GM21723 (cell line): Measurements from ENCODE around the gene XCL2.
"Not testable (repeated sequence)": the region's sequence is repeated elsewhere in the genome, so short reads cannot be mapped to it uniquely, and the experiment has no call there.

Experiments
- ATAC-seq: cut with Tn5 transposase; IDR thresholded peaks from one replicate; pipeline ENCODE4 v1.9.1; 2021; ENCODE audit warnings: mild to moderate bottlenecking, moderate library complexity; ENCODE audit not compliant: unreplicated experiment

The XCL2 gene

DNA sequence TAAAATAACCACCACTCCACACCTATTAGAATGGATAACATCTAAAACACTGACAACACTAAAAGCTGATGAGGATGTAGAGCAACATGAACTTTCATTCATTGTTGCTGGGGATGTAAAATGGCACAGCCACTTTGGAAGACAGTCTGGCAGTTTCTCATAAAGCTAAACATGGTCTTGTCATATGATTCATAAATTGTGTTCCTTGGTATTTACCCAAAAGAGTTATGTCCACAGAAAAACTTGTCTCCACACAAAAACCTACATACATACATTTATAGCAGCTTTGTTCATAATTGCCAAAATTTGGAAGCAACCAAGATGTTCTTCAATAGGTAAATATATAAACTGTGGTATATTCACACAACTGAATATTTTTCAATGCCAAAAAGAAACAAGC lies 16.6 kb upstream of the XCL2 start:
- ATAC-seq, result no peak

DNA sequence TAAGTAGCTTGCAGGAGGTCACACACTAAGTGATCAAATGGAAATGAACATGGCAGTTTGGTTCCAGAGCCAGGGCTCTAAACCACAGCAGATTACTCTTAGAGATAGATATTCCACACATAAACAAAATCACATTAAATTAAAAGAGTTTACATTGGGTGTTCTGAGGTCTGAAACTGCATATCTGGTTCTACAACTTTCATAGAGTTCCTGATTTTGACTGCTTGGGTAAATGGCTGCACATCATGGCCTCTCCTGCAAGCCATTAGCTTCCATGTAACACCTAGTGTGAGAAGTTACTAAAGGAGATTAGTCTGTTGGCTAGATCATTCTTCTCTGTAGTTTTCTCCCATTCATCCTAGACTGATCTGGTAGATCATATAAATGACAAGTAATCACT lies 12.8 kb upstream of the XCL2 start:
- ATAC-seq, result no peak

DNA sequence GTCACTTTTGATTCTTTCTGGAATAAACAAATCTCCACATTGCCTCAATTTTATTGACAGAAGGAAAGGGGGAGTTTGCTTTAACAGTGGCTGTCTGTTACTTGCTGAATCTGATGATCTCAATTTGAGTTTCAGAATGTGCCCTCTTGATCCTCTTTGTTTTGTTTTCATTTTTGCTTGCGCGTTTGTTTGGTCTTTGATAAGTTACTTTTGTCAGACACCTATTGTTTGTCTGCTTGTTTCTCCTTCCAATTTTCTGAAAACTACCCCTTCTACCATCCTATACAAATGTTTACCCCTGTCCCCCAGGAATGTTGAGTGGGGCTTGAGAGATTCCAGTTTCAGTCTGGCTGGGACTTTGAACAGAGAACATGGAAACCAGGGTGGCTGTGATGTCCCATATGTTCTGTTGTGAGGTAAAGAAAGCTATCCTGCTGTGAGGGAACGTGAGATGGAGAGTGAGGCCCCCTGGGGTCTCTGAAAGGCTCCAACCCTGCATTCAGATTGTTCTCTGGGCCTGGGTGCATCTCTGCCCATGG lies 11.8 kb upstream of the XCL2 start:
- no peak for ATAC-seq

DNA sequence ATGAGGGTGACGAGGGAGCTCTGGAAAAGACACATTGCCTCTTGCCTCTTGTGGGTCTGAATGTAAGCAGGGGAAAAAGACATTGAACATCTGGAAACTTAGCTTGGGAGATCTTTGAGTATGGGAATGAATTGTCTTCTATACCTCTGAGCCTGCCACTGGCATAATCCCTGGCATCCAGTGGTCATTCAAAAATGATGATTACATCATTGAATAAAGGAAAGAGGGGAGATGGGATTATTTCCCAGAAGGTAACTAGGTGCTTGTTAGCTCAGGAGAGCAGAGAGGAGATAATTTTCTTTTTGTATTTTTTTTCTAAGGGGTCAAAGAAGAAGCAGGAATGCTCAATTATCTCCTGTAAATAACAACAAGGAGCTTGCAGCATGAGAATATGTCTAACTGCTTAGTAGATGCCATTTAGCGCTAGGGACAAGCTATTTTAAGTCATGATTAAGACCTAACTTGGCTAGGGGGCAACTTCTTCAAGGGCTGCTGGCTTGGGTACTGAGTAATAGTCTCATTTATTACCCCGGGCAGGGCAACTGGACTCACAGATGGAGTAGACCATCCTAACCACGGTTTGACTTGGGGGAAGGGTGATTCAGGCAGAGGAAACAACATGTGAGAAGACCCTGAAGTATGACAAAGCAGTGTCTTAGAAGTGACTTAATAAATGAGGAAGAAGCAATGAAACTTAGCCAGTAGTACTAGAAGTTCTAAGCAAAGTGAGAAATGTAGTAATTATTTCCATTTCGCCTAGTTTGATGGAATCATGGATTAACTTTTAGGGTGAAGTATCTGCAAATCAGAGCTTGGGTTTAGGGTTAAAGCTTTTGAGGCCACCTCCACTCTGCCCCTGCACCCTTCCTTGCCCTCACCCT lies 11.0 kb upstream of the XCL2 start:
- no peak for ATAC-seq

DNA sequence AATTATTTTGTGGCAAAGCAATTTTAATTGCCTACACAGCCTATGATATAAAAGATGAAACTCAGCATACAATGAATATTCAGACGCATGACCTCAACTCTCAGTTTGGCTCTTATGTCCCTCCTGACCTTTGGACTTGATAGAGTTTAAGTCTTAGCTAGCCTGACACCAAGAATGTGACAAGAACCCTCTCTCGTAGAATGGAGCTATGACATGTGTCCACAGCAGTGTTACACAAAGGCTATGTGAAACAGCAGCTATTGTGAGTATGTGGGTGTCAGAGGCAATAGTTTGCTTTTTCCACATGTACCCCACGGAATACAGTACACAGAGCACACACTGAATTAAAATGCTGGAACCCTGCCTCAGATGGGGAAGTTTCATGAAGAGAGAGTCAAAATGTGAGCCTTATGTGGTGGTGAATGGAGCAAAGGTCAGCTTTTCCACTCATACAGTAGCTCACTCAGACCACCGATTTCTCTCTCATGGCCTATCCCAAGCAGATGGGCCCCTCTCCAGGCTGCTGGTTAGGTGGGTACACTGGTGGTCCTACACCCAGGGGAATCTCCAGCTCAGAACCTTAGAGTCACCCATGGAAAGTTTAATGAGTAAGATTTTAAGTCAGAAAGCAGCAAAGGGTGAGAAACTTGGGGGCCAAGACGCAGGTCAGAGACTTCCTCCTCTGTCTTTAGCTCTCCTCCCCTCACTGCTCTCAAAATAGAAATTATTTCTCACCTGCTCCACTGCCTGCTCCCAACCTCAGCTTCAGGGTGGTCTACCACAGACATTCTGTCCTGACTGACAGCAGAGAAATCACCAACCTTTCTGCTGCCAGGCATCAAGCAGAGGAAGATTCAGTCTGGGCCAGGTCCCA lies 10.1 kb upstream of the XCL2 start:
- no peak for ATAC-seq

DNA sequence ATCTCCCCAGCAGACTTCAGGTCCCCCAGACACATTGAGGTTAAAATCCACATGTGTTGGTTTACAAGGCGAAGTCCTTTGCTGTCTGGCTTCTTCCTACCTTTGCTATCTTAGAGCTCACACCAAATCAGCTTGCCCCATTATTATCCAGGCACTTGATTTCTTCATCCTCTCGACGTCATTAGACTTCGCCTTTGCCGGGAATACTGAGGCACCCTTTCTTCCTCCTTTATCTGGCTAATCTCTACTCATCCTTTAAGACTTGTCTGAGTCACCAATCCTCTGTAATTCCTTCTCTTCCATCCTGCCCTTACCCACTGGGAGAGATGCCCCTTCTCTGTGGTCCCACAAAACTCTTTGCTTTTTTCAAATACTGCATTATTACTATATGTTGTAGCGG lies 9.2 kb upstream of the XCL2 start:
- no peak for ATAC-seq

DNA sequence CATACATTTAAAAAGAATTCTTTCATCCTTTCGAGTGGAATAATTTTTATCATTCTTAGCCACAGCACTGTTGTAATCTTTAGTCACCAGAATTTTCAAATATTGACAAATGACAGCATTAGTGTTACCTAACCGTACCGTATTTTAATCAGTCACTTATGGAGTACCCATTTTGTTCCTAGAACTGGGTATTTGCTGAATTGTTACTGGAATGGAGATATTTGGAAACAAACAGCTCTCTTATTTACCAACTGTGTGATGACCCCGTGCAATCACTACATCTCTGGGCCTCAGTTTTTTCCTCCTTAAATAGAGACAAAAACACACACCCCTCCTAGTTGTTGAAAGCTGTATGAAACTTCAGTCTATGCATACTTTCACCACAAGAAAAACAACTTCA lies 7.9 kb upstream of the XCL2 start:
- ATAC-seq, result no peak

DNA sequence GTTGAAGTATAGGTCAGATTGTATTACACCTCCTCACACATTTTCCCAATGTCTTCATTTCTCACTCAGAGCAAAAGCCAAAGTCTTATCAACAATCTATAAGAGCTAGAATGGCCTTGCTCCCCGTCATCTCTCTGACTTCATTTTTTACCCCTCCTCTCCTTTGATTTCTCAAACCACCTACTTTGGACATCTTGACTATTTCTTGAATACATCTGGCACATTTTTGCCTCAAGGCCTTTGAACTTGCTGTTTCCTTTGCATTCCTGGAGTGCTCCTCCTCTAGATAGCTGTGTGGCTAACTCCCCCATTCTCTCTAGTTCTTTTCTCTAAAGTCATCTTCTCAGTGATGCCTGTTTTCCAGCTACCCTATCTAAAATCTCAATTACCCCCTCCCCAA lies 7.2 kb upstream of the XCL2 start:
- ATAC-seq, result no peak

DNA sequence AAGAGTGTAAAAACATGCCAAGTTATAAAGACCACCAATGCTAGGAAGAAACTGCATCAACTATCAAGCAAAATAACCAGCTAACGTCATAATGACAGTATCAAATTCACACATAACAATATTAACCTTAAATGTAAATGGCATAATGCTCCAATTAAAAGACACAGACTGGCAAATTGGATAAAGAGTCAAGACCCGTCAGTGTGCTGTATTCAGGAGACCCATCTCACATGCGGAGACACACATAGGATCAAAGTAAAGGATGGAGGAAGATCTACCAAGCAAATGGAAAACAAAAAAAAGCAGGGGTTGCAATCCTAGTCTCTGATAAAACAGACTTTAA lies 2.7 kb upstream of the XCL2 start:
- ATAC-seq, result not testable (repeated sequence)

DNA sequence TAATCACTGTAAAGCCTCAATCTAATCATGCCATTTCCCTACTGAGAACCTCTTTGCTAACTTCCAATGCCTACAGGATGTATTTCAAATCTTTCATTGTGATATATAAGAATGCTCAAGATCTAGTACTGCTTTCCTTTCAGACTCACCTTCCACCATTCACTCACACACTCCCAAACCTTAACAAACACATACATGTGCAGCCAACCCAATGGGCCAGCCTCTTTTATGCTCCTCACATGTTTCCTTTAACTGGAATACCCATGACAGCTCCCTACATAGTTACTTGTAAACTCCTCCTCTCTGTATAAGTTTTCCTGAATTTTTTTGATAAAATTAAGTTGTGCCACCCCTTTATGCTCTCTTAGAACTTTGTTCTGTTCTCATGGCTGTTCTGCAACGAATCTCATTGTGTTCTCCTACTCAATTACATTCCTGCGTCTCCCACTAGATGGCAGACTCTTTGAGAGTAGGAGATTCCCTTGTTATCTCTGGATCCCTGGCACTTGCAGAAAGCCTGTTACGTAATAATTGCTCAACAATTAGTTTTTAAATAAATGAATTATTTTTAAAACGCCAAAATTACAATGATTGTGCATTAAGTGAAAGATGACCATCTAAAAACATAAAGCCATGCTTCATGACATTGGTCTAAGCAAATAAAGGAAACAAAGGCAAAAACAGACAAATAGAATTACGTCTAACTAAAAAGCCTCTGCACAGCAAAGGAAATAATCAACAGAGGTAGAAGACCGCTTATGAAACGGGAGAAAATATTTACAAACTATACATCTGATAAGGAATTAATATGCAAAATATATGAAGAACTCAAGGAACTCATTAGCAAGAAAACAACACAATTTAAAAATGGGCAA lies 2.1 kb upstream of the XCL2 start:
- ATAC-seq, result not testable (repeated sequence)

DNA sequence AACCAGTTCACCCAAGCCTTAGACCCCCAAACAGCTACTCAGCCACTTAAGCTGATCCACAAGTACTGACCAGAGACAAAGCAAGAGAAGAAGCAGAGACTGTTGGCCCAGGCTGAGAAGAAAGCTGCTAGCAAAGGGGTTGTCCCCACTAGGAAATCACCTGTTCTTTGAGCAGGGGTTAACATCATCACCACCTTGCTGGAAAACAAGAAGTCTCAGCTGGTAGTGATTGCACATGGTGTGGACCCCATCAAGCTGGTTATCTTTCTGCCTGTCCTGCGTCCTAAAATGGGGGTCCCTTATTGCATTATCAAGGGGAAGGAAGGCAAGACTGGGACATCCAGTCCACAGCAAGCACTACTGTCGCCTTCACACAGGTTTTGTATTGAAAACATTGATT lies 819 bp downstream of the XCL2 start:
- ATAC-seq, result not testable (repeated sequence)

DNA sequence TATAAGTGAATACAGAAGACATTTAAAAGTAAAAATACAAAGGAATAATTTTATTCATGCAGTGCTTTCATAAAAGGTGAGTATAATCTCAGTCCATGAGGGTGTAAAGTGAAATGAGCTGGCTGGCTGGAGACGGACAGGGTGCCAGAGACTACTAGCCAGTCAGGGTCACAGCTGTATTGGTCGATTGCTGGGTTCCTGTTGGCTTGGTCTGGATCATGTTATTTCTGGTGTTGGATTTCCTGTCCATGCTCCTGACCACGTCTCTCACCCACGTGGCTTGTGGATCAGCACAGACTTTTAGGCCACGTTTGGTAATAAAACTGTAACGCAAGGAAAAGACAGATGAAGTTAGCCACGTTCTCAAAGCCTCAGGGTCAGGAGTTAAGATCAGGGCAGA lies 3.0 kb downstream of the XCL2 start:
- not testable (repeated sequence) for ATAC-seq

DNA sequence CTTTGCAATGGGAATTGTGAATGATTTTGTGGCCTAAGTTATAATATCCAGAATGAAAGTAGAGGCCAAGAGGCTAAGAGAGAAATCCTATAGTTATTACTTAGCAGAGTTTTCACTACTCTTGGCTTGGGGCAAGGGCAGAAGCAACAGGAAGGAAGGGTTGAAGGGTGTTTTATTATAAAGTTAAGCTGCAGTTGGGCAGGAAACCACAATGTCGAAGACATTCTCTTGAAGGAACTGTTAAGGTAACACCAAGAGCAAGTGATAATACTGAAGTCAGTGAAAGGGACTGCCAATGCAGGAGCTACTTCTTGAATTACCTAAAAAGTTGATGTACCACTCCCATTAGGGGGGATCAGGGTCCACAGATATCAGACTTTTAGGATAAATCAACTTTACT lies 8.3 kb downstream of the XCL2 start:
- no peak for ATAC-seq

DNA sequence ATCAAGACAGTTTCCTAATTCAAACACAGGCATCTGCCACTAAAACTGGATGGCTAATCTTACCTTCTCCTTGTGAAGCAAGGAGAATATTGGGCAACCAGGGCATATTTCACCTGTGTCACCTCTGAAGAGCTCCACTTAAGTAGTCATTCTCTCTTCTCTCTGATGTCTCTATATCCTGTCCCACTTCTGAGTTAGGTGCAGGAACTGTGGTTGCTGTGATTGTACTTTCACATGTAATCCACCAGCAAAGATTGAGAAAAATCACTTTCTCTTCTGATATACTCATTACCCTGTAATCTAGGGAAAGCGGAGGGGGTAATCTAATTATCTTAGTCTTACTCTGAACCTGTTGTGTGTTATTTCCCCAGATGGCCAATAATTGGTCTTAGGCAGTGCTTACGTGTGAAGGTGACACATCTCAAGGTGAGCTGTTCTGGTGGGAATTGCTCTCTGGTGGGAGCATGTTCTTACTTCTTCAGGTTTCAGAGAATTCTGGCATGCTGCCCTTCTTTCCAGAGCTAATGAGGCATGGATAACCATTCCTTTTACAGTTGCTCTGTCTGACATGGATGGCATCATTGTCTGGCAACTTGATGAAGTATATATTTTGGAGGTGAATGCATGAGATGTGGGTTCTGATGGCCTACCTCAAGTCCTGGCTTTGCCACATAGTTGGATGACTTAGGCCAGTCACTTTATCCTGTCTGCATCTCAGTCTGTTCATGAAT lies 12.0 kb downstream of the XCL2 start:
- ATAC-seq, result no peak

DNA sequence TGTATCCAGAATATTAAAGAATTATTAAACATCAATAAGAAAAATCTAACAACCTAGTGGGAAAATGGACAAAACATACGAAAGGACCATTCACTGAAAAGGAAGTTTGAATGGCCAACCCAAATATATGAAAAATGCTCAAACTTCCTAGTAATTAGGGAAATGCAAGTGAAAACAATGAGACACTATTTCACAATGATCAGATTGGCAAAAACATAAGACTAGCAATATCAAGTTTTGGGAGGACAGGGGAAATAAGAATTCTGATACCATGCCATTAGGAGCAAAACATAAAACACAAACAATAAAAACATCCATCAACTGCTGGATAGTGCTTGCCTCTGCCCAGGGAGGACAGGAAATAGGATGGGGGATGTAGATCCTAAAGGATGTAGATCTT lies 14.3 kb downstream of the XCL2 start:
- ATAC-seq, result no peak

DNA sequence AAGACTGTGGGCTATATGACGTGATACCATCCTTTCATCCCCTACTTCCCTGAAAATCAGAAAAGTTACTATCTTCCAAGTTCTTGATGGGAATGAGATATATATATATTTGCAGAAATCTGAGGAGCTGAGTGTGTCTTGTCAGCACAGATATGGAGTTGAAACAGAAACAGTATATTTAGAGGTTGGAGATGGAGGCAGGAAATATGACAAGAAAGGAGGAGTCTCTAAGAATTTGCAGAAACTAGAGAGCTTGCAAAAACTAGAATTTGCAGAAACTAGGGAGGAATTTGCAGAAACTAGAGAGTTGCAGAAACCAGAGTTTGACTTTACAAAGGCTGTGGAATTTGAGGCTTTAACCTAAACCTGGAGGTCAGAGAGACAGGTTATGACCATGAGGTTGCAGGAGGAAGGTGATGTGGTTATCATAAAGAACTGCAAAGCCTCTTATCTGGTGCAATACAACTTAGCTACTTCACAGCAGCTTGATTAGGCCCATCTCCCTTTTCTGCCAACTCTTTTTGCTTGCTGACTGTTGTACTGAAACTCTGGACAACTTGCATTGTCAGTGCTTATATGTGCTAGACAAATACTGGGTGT lies 22.3 kb downstream of the XCL2 start:
- no peak for ATAC-seq

DNA sequence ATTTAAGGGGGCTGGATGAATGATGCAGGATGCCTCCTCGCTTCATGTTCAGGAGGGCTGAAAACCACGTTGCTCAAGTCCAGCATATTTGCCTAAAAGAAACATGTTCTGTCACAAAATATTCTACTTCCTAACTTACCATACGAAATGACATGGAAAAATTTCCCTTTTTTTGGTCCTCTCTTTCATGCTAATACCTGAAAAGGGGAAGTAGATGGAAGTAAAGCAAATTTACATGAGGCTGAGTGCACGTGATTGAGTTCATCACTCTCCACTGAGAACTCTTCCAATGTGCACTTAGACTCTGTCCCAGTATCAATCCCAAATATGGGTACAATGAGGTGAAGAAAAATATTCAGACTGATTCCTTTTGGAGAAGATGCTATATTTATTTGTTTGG lies 23.0 kb downstream of the XCL2 start:
- ATAC-seq, result no peak

DNA sequence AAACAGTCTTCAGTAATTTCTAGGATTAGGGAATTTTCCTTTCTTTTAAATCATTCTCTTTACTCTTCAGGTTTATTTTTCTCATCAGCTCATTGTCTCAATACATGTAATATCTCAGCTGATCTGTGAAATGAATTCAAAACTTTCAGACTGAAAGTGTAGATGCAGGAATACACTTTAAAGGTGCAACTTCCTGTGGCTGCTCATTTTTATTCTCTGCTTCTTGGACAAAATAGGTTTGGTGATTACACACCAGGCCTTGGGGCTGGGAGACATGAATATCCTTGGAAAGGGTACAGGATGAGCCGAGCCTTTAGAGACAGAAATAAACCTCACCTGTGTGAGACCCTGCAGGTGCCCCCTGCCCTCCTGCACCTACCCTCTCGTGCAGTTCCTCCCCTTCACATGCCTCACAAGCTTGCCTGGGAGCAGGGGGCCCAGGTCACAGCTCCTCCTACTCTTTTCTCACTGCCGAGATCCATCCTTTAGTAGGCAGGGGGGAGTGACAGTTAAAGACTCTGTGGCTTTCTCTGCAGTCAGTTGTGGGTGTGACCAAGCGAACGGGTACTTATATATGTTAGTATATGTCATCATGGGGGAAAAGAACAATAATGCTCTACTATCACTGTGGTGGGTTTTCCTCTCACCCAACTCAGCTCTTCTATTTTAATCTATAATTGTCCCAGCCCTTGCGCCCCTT lies 23.6 kb downstream of the XCL2 start:
- no peak for ATAC-seq

DNA sequence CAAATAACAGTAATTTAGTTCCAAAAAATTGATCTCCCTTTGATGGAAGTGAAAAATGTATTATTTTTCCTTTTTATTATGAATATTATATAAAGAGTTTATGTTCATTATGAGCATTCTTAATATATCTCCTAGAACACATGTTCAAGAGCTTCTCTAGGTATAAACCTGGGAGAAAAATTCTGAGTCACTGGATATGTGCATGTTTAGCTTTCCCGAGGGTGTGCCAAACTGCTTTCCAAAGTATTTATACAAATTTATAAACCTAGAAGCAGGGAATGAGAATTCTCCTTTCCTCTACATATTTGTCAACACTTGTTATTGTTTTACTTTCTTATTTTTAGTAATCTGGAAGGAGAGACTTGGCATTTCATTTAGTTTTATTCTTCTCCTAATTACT lies 25.0 kb downstream of the XCL2 start:
- ATAC-seq, result no peak
